Left ventricle myocardium inferior (tissue), 1 donor: ENCODE data around the gene USP44. TPM values are rescaled to one million over a fixed set of nuclear protein-coding genes. Genes with fewer than 3 reads are reported as not detected.

Experiments used
- DNase-seq: peaks from one replicate; pipeline ENCODE4 v3.0.0-alpha.2; 2020
- H3K27ac ChIP-seq: fragments of 200-600 bp; replicated peaks from 2 replicates; pipeline ENCODE4 v1.8.0; 2021
- H3K27me3 ChIP-seq: fragments of 200-600 bp; 2 replicates; pipeline ENCODE4 v1.8.0; 2021; ENCODE audit warnings: low read depth
- H3K36me3 ChIP-seq: fragments of 200-600 bp; 2 replicates; pipeline ENCODE4 v1.8.0; 2021
- H3K4me1 ChIP-seq: fragments of 200-600 bp; 2 replicates; pipeline ENCODE4 v1.8.0; 2021
- H3K4me3 ChIP-seq: fragments of 200-600 bp; 2 replicates; pipeline ENCODE4 v1.8.0; 2021; ENCODE audit warnings: mild to moderate bottlenecking, moderate library complexity
- H3K9me3 ChIP-seq: fragments of 200-600 bp; replicated peaks from 2 replicates; pipeline ENCODE4 v1.8.0; 2021
- CTCF ChIP-seq: fragments of 200-600 bp; IDR thresholded peaks from 2 replicates; pipeline ENCODE4 v1.8.0; 2021; ENCODE audit warnings: antibody characterized with exemption, mild to moderate bottlenecking, borderline replicate concordance
- intact Hi-C: fragments of 100-400 bp; cut with micrococcal nuclease; formaldehyde crosslinking; loops from one replicate; pipeline ENCODE4 v1.11.0; 2022
- total RNA-seq: library from RNA; stranded (reverse); fragmentation: NEBNext Ultra II Directional; extraction: Animal tissue kit (Norgen Biotek cat#: 25700); gene quantifications from one replicate; pipeline ENCODE4 v1.2.1, GENCODE V29; 2021
- donor health status: DM: no; HTN: yes; CAD: no; lungs with severe emphysema.

USP44 gene
- total RNA-seq, 1 donor from 2014 or later: 0.80 TPM

GRCh38 chr12:95543305-95543704 lies 8.0 kb downstream of the USP44 start:
- TF ChIP-seq CTCF: no peak
- H3K27ac ChIP-seq: no peak overlapping the region
- no peak overlapping the region for H3K4me3 ChIP-seq
- intact Hi-C loops: no loop called here
- peaks cover 5% of the 10 kb centered on the region for H3K27me3 ChIP-seq
- H3K9me3 ChIP-seq: no peaks in the 10 kb centered on the region
- H3K4me1 ChIP-seq: peaks cover 10% of the 10 kb centered on the region
- DNase-seq: no peak
- H3K36me3 ChIP-seq: no peaks in the 10 kb centered on the region

- H3K27me3 ChIP-seq: no peaks in the 10 kb centered on the region
- H3K36me3 ChIP-seq: no peaks in the 10 kb centered on the region
- no peak for TF ChIP-seq CTCF
- H3K4me3 ChIP-seq: no peak overlapping the region
- no peak overlapping the region for H3K27ac ChIP-seq
- H3K9me3 ChIP-seq: no peaks in the 10 kb centered on the region
- no peak for DNase-seq
- H3K4me1 ChIP-seq: no peaks in the 10 kb centered on the region
- intact Hi-C loops: no loop called here
These were observed 9.8 kb downstream of the USP44 start for GRCh38 chr12:95541436-95541835.

- TF ChIP-seq CTCF: no peak
- no peak for DNase-seq
- H3K9me3 ChIP-seq: no peaks in the 10 kb centered on the region
- no peak overlapping the region for H3K27ac ChIP-seq
- no peak overlapping the region for H3K4me3 ChIP-seq
- intact Hi-C loops: no loop called here
- H3K27me3 ChIP-seq: no peaks in the 10 kb centered on the region
- no peaks in the 10 kb centered on the region for H3K4me1 ChIP-seq
- no peaks in the 10 kb centered on the region for H3K36me3 ChIP-seq
These were observed 12.6 kb downstream of the USP44 start for GRCh38 chr12:95538656-95539055.

DNA sequence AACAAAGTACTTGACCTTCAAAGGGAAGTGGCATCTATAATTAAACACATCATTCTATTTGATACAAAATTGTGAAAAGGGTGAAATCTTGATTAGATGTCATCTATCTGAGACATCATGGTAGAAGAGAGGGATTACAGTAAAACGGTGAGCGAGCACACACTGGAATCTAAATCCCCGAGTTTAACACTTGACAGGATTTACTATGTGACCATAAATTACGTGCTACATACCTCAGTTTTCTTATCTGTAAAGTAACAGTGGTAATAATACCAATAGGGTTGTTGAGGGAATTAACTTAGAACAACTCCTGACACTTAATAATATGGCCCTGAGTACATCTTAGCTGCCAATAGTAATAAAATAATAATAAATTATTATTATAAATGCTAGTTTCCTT lies 13.3 kb downstream of the USP44 start:
- no peak for DNase-seq
- Histone ChIP-seq H3K27ac (no peak overlapping the region), H3K27me3 (no peaks in the 10 kb centered on the region), H3K36me3 (no peaks in the 10 kb centered on the region), H3K9me3 (no peaks in the 10 kb centered on the region), H3K4me3 (no peak overlapping the region), H3K4me1 (no peaks in the 10 kb centered on the region)
- TF ChIP-seq CTCF: no peak
- intact Hi-C loops: no loop called here

- intact Hi-C loops: loop anchor here (5.0 kb wide), 1 partner anchor 417 kb away; no protein-coding TSS in a partner anchor
- H3K9me3 ChIP-seq: no peaks in the 10 kb centered on the region
- H3K4me1 ChIP-seq: no peaks in the 10 kb centered on the region
- H3K27me3 ChIP-seq: no peaks in the 10 kb centered on the region
- no peak overlapping the region for H3K27ac ChIP-seq
- no peak overlapping the region for H3K4me3 ChIP-seq
- H3K36me3 ChIP-seq: no peaks in the 10 kb centered on the region
- no peak for TF ChIP-seq CTCF
- no peak for DNase-seq
These were observed 17.3 kb downstream of the USP44 start for GRCh38 chr12:95533985-95534384.

DNA sequence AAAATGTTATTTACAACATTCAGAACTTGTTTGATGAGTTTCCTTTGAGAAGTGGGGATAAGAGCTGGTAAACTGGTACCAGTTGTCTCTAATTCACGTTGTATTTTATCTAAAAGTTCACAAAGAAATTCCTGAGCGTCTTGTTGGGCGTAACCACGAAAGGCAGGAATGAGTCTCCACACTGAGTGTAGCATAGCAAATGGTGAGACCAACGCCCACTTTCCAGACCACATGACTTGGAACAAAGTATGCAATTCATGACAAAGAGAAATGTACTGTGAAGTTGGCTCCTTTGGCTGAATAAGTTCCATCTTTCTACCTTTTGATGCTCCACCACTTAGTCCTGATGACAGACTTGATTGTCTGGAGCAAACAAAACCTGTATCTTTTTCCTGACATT lies 18.4 kb downstream of the USP44 start:
- H3K36me3 ChIP-seq: no peaks in the 10 kb centered on the region
- H3K9me3 ChIP-seq: no peaks in the 10 kb centered on the region
- DNase-seq: no peak
- intact Hi-C loops: loop anchor here (5.0 kb wide), 1 partner anchor 416 kb away; no protein-coding TSS in a partner anchor
- H3K27ac ChIP-seq: no peak overlapping the region
- TF ChIP-seq CTCF: no peak
- no peak overlapping the region for H3K4me3 ChIP-seq
- H3K27me3 ChIP-seq: no peaks in the 10 kb centered on the region
- H3K4me1 ChIP-seq: no peaks in the 10 kb centered on the region
